ENCODE results near the gene UTS2B. TPM values are rescaled to one million over a fixed set of nuclear protein-coding genes. Genes with fewer than 3 reads are reported as not detected.
A peak's percentile ranks its signal among the peaks of the same experiment; 100 is the strongest.

The UTS2B gene
- total and polyA plus RNA-seq, 4 donors, result 0.10 to 2.4 (median 0.31) TPM

GRCh38 chr3:191333298-191333880 lies 3.1 kb upstream of the UTS2B start:
- WGBS, 2 donors, result 93 to 94% methylated on average over 3 of the region's 3 CpGs
- ATAC-seq (ENCODE audit: insufficient read depth, low FRiP score) (no peak), DNase-seq (no peak)
- Histone ChIP-seq H3K36me3 (ENCODE audit: control insufficient read depth in 4 of 4, insufficient read depth in 4 of 4, low read length in 4 of 4) (no peaks in the 10 kb centered on the region), H3K4me3 (no peak overlapping the region), H3K4me1 (ENCODE audit: control insufficient read depth in 5 of 5, insufficient read depth in 5 of 5, low read length in 5 of 5) (peaks cover 0 to 27% (median 5%) of the 10 kb centered on the region in 5 donors), H3K27ac (ENCODE audit: low read depth in 1 of 2, low read length in 1 of 2) (no peak overlapping the region), H3K9ac (ENCODE audit: insufficient read depth in 1 of 2, low read length in 2 of 2) (no peak overlapping the region), H3K27me3 (ENCODE audit: control insufficient read depth in 3 of 3, insufficient read depth in 3 of 3, low read length in 2 of 3) (no peaks in the 10 kb centered on the region), H3K9me3 (ENCODE audit: control insufficient read depth in 4 of 4, insufficient read depth in 3 of 4, low read length in 3 of 4) (no peaks in the 10 kb centered on the region)
- no peak for TF ChIP-seq CTCF (IDR thresholded peaks at IDR 0.05; ENCODE audit: control extremely low read depth, extremely low read depth)

GRCh38 chr3:191331388-191331787 lies 1.1 kb upstream of the UTS2B start:
- 32 to 71% methylated on average over 3 of the region's 3 CpGs for WGBS, 2 donors
- peak overlapping the region in 1 of 2 donors; percentile 89 for H3K9ac ChIP-seq (ENCODE audit: insufficient read depth in 1 of 2, low read length in 2 of 2)

GRCh38 chr3:191330530-191331048 lies 263 bp upstream of the UTS2B start:
- H3K27me3 ChIP-seq (ENCODE audit: control insufficient read depth in 3 of 3, insufficient read depth in 3 of 3, low read length in 2 of 3), result no peaks in the 10 kb centered on the region
- H3K9me3 ChIP-seq (ENCODE audit: control insufficient read depth in 4 of 4, insufficient read depth in 3 of 4, low read length in 3 of 4), result no peaks in the 10 kb centered on the region
- H3K36me3 ChIP-seq (ENCODE audit: control insufficient read depth in 4 of 4, insufficient read depth in 4 of 4, low read length in 4 of 4), result no peaks in the 10 kb centered on the region
- H3K27ac ChIP-seq (ENCODE audit: low read depth in 1 of 2, low read length in 1 of 2), result peak overlapping the region; percentile 95 to 98
- ATAC-seq (ENCODE audit: insufficient read depth, low FRiP score), result no peak
- DNase-seq, result peak in 2 of 3 donors; percentile 54 to 81
- 27 to 64% methylated on average over 11 of the region's 11 CpGs for WGBS, 2 donors
- TF ChIP-seq CTCF (IDR thresholded peaks at IDR 0.05; ENCODE audit: control extremely low read depth, extremely low read depth), result no peak
- peak overlapping the region; percentile 75 to 89 for H3K9ac ChIP-seq (ENCODE audit: insufficient read depth in 1 of 2, low read length in 2 of 2)
- H3K4me3 ChIP-seq, result peak overlapping the region; percentile 80
- H3K4me1 ChIP-seq (ENCODE audit: control insufficient read depth in 5 of 5, insufficient read depth in 5 of 5, low read length in 5 of 5), result peaks cover 0 to 27% (median 6%) of the 10 kb centered on the region in 5 donors

More at GRCh38 chr3:191331388-191331787, 1.1 kb upstream of the UTS2B start:
- peak in 2 of 3 donors; percentile 20 to 38 for DNase-seq
- Histone ChIP-seq H3K9me3 (ENCODE audit: control insufficient read depth in 4 of 4, insufficient read depth in 3 of 4, low read length in 3 of 4) (no peaks in the 10 kb centered on the region), H3K36me3 (ENCODE audit: control insufficient read depth in 4 of 4, insufficient read depth in 4 of 4, low read length in 4 of 4) (no peaks in the 10 kb centered on the region), H3K27me3 (ENCODE audit: control insufficient read depth in 3 of 3, insufficient read depth in 3 of 3, low read length in 2 of 3) (no peaks in the 10 kb centered on the region), H3K4me3 (no peak overlapping the region), H3K27ac (ENCODE audit: low read depth in 1 of 2, low read length in 1 of 2) (peak overlapping the region in 1 of 2 donors; percentile 42), H3K4me1 (ENCODE audit: control insufficient read depth in 5 of 5, insufficient read depth in 5 of 5, low read length in 5 of 5) (peaks cover 0 to 27% (median 6%) of the 10 kb centered on the region in 5 donors)
- ATAC-seq (ENCODE audit: insufficient read depth, low FRiP score), result no peak
- no peak for TF ChIP-seq CTCF (IDR thresholded peaks at IDR 0.05; ENCODE audit: control extremely low read depth, extremely low read depth)

All from lung (tissue), 12 donors.